ENCODE results near the gene ADCY10.
"Not testable (repeated sequence)": the region's sequence is repeated elsewhere in the genome, so short reads cannot be mapped to it uniquely, and the experiment has no call there.

ADCY10 gene

DNA sequence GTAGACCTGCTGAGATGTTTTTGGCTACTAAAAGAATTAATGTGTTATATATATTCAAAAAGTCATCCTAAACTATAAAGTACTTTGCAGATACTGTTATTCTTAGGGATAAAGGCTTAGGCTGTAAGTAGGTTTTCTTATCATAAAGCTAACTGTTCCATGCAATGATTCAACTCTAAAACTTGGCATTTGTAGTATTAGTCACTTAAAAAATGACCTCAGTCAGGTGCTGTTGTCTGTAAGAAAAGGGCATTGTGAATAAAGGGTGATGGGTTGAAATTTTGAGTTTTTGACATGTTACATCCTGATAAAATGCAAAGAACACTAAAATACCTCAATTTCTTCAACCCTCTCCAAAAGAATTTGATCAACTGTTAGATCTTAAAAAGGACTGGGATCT, 32.9 kb downstream of the ADCY10 start:
- DNase-seq (ENCODE audit: low read depth): no peak

DNA sequence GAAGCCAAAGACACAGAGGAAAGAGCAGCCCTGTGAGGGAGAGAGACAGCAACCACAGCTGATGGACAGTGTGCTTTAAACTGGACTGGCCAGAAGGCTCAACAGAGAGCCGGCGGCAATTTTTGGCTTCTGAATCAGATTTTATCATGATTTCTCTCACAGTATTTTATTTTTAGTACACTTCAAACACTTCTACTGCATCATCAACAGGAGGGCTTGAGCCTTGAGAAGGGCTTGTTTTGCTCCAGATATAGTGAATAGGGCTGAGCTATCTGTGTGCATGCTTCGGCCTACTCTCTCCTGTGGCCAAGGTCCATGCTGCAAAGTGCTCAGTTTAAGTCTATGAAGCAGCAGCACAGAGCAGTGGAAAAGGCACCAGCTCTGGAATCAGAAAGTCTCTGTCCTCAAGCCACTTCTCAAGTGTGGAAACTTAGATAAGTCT, 33.3 kb downstream of the ADCY10 start:
- DNase-seq (ENCODE audit: low read depth): no peak

GRCh38 chr1:167879508-167879907, 34.4 kb downstream of the ADCY10 start:
- DNase-seq (ENCODE audit: low read depth): no peak

- DNase-seq (ENCODE audit: low read depth): no peak
Observed at GRCh38 chr1:167878372-167879160, 35.4 kb downstream of the ADCY10 start.

GRCh38 chr1:167876597-167877175, 37.2 kb downstream of the ADCY10 start:
- DNase-seq (ENCODE audit: low read depth): no peak

GRCh38 chr1:167871331-167871730, 42.6 kb downstream of the ADCY10 start:
- DNase-seq (ENCODE audit: low read depth): no peak

DNA sequence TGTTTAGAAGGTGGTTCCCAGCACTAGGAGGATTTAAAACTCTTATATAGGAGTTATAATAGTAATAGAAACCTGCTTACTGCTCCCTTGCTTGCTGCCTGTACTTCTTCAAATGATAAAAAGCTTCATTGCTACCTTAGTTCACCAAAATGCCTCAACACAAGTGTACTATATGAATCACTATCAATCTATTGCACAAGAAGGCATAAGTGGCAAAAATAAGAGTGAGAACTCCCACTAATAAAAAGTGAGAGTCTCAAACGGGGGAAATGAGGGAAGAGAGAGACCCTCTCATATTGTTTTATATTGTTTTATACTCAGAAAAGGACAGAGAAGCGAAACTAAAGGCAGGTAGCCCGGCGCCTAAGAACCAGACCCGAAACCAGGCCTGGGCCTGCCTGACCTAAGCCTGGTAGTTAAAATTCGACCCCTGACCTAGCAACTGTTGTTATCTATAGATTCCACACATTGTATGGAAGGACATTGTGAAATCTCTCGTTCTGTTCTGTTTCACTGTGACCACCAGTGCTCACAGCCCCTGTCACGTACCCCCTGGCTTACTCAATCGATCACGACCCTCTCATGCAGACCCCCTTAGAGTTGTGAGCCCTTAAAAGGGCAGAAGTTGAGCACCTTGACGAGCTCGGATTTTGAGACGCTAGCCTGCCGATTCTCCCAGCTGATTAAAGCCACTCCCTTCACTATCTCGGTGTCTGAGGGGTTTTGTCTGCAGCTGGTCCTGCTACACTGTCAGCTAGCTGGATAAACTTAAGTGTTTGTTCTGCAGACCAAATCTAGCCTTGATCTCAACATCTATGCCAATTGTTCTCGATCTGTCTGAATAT, 44.6 kb downstream of the ADCY10 start:
- DNase-seq (ENCODE audit: low read depth): not testable (repeated sequence)

DNA sequence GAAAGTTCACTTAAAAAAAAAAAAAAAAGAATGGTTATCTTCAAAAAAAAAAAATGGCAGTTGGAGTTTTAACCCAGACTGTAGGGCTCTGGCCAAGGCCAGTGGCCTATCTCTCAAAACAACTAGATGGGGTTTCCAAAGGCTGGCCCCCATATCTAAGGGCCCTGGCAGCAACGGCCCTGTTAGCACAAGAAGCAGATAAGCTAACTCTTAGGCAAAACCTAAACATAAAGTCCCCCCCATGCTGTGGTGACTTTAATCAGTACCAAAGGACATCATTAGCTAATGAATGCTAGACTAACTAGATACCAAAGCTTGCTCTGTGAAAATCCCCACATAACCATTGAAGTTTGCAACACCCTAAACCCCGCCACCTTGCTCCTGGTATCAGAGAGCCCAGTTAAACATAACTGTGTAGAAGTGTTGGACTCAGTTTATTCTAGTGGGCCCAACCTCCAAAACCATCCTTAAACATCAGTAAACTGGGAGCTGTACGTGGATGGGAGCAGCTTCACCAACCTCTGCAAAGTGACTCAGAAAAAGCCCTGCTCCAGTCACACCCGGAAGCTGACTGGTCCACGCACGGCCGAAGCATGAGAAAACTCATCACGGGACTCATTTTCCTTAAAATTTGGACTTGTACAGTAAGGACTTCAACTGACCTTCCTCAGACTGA, 47.1 kb downstream of the ADCY10 start:
- not testable (repeated sequence) for DNase-seq (ENCODE audit: low read depth)

GRCh38 chr1:167866326-167866725, 47.6 kb downstream of the ADCY10 start:
- DNase-seq (ENCODE audit: low read depth): not testable (repeated sequence)

GRCh38 chr1:167865804-167866308, 48.1 kb downstream of the ADCY10 start:
- DNase-seq (ENCODE audit: low read depth): peak; percentile 12

DNA sequence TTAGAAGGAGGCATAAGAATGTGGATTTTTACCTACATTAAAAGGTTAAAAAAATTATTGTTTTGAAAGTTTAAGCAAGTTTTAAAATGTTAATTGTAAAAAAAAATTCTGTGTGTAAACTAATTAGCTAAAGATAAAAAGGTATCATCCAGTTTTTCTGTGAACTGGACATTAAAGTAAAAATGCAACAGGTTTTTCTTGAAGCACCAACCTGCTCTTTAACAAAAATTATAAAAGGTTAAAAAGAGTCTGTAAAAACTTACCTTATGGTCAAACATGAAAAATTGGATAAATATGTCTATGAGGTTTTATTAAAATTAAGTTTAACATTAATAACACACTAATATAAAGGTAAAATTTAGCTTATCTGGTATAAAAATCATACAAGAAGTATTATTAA, 48.7 kb downstream of the ADCY10 start:
- not testable (repeated sequence) for DNase-seq (ENCODE audit: low read depth)

GRCh38 chr1:167864392-167865032, 49.4 kb downstream of the ADCY10 start:
- DNase-seq (ENCODE audit: low read depth): no peak

GRCh38 chr1:167863921-167864279, 50.0 kb downstream of the ADCY10 start:
- no peak for DNase-seq (ENCODE audit: low read depth)

DNA sequence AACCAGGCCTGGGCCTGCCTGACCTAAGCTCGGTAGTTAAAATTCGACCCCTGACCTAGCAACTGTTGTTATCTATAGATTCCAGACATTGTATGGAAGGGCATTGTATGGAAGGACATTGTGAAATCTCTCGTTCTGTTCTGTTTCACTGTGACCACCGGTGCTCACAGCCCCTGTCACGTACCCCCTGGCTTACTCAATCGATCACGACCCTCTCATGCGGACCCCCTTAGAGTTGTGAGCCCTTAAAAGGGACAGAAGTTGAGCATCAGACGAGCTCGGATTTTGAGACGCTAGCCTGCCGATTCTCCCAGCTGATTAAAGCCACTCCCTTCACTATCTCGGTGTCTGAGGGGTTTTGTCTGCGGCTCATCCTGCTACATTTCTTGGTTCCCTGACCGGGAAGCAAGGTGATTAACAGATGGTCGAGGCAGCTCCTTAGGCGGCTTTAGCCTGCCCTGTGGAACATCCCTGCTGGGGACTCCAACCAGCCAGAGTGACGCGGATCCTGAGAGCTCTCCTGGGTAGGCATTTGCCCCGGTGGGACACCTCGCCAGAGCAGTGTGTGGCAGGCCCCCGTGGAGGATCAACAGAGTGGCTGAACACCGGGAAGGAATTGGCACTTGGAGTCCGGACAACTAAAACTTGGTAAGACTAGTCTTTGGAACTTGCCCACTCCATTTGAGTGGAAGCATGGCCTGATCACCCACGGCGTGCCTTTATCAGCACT, 50.6 kb downstream of the ADCY10 start:
- not testable (repeated sequence) for DNase-seq (ENCODE audit: low read depth)

DNA sequence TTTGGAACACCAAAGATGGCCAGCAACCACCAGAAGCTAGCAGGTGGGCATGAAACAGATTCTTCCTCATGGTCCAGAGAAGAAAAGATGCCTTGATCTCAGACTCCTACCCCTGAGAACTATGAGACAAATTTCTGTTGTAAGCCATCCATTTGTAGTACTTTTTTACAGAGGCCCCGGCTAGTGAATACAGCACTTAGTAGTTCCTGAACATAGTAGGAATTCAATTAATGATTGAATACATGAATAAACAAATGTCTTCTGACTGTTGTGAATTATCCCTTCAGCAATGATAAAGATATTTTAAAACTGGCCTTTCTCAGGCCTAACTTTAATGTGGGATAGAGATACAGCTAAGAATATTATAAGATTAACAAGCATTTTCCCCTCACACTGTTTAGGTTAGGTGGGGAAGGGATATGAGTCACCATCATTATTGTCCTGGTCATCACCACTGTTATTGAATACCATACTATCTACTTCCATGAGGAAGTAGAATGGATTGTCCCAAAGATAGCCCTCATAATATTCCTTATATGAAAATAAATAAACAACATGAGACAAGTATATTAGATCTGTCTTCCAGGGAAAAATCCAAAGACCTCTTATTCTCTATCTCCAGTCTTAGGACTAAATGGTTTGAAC, 51.4 kb downstream of the ADCY10 start:
- no peak for DNase-seq (ENCODE audit: low read depth)

GRCh38 chr1:167861664-167862381, 52.1 kb downstream of the ADCY10 start:
- DNase-seq (ENCODE audit: low read depth): no peak

DNA sequence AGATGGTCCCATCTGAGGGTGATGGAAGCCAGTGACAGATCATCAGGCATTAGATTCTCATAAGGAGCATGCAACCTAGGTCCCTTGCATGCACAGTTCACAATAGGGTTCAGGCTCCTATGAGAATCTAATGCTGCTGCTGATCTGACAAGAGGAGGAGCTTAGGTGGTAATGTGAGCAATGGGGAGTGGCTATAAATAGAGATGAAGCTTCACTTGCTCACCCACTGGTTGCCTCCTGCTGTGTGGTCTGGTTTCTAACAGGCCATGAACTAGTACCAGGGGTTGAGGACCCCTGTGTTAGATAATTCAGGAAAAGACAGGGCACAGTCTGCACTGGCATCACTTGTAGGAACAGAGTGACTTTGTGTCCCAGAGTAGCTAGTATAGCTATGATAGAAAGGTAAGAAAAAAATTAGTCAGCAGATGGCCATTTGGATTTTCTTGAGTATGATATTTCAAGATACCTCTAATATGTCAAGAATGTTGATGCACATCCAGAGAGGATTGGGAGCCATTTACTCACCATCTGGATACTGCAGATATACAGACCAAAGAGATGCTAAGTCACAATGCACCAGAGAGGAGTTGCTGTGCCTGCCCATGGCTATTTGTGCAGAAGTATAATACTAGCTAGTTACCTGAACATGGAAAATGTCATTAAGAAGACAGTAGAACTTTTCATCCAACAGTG, 53.6 kb downstream of the ADCY10 start:
- DNase-seq (ENCODE audit: low read depth): no peak

DNA sequence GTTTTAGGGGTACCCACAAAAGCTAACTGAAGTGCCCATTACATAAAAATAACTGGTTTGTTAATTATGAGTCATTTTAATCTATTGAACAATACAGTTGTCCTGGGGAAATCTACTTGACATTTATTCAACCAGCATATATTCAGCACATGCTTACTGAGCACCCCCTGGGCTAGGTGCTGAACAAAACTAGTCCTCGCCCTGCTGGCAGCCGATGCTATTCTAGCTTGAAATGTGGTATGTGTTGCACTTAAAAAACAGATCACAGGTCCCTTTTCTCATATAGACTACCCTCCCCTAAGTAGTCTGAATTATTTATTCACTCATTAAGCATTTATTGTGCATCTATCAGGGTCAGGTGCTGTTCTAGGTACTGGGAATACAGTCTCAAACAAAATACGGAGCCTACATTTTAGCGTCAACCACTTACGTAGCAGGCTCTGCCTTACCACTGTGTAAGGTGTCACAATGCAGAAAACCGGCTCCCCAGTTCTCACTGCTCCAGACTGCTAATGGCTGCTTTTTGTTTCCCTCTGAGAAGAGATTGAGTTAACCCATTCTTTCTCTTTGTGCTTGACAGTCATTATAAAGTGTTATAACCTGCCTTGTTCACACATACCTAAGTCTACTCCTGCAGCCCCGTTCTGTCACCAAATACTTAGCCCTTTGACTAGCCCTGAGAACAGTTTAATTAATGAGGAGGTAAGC, 57.1 kb downstream of the ADCY10 start:
- no peak for DNase-seq (ENCODE audit: low read depth)
